IgD-negative memory B cell (primary cell): ENCODE measurements around the gene TANGO6. TPM values are rescaled to one million over a fixed set of nuclear protein-coding genes. Genes with fewer than 3 reads are reported as not detected.
"Not testable (repeated sequence)": the region's sequence is repeated elsewhere in the genome, so short reads cannot be mapped to it uniquely, and the experiment has no call there.

ENCODE experiments used
- H3K27ac Mint-ChIP-seq, 3 donors: one replicate each; pipeline ENCODE4 v1.8.0; 2020 to 2022; ENCODE audit warnings: mild to moderate bottlenecking in 3 of 3, mixed read lengths in 3 of 3, moderate library complexity in 1 of 3
- H3K27me3 Mint-ChIP-seq: one replicate; pipeline ENCODE4 v1.8.0; 2021; ENCODE audit warnings: mixed read lengths
- H3K36me3 Mint-ChIP-seq: one replicate; pipeline ENCODE4 v1.8.0; 2020; ENCODE audit warnings: mild to moderate bottlenecking, mixed read lengths
- H3K4me1 Mint-ChIP-seq, 3 donors: one replicate each; pipeline ENCODE4 v1.8.0; 2020 to 2022; ENCODE audit warnings: mixed read lengths in 3 of 3, mild to moderate bottlenecking in 1 of 3
- H3K4me3 Mint-ChIP-seq, 4 donors: one replicate each; pipeline ENCODE4 v1.8.0; 2020 to 2022; ENCODE audit warnings: mild to moderate bottlenecking in 4 of 4, mixed read lengths in 4 of 4, moderate library complexity in 3 of 4
- H3K9me3 Mint-ChIP-seq, 3 donors: one replicate each; pipeline ENCODE4 v1.8.0; 2020 to 2021; ENCODE audit warnings: mixed read lengths in 3 of 3, mild to moderate bottlenecking in 1 of 3
- polyA plus RNA-seq: library from polyadenylated mRNA; unstranded; fragments of 300-500 nt; fragmentation: Illumina TruSeq; gene quantifications from one replicate; pipeline ENCODE4 v1.2.3, GENCODE V29; 2021

Gene TANGO6
- polyA plus RNA-seq, 1 donor from 2014 or later = 17.1 TPM

DNA sequence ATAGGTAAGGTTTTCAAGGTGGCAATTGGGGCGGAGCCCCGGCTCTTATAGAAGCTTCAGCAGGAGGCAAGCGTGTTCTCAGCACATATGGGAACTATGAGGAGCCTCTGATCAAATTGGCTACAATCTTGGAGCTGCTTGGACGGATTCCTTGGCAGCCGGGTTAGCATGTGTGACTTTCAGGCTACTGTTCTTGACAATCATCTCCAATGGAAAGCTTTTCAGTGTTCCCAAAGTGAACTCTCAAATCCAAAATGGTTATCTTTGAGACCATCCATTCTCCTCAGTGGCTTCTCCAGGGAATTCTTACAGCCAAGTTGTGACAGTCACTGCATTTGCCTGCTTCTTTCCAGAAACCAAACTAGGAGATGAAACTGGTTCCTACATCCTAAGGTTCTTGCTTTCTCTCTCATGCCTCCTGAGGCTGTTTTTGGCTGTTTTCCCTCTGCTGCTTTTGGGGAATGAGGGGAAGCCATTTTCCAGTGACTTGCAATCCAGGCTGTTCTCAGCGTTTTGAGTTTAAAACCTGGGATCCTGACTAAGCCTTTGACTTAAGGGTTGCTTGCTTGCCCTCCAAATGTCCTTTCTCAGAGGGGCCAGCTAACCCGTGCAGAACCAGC, 273.0 kb downstream of the TANGO6 start:
- Mint-ChIP-seq H3K4me1 (no peaks in the 10 kb centered on the region), H3K27me3 (no peaks in the 10 kb centered on the region), H3K36me3 (peaks cover 2% of the 10 kb centered on the region), H3K27ac (no peak overlapping the region), H3K9me3 (no peaks in the 10 kb centered on the region), H3K4me3 (no peak overlapping the region)

DNA sequence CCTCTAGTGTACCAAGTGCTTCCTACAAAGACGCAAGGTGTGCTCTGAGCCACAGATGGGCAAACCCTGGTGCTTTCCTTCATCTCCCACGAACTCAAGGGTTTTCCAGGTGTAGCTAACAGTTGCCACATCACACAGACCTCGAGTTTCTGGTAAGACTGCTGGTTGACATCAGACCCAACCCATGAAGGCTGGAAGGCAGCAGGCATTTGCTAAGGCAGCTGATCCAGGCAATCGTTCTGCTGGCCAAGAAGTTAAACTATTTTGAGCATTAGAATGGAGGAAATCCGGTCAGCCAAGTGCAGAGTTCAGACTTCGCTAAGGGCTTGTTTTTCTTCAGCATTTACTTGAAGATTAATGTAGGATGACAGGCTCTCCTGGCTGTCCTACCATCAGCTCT, 273.6 kb downstream of the TANGO6 start:
- Mint-ChIP-seq H3K27me3 (no peaks in the 10 kb centered on the region), H3K4me3 (no peak overlapping the region), H3K9me3 (no peaks in the 10 kb centered on the region), H3K27ac (no peak overlapping the region), H3K36me3 (peaks cover 2% of the 10 kb centered on the region), H3K4me1 (peaks cover 0 to under 1% (median 0%) of the 10 kb centered on the region in 3 donors)

- Mint-ChIP-seq H3K4me3 (peak overlapping the region in 1 of 4 donors; percentile 24), H3K4me1 (peaks cover 0 to 2% (median 0%) of the 10 kb centered on the region in 3 donors), H3K27me3 (no peaks in the 10 kb centered on the region), H3K27ac (no peak overlapping the region), H3K36me3 (peaks cover 2% of the 10 kb centered on the region), H3K9me3 (no peaks in the 10 kb centered on the region)
These were observed 275.1 kb downstream of the TANGO6 start for GRCh38 chr16:69118468-69118867.

- Mint-ChIP-seq H3K36me3 (peaks cover 2% of the 10 kb centered on the region), H3K27ac (no peak overlapping the region), H3K4me1 (peaks cover under 1 to 2% (median 2%) of the 10 kb centered on the region in 3 donors), H3K9me3 (no peaks in the 10 kb centered on the region), H3K27me3 (no peaks in the 10 kb centered on the region), H3K4me3 (no peak overlapping the region)
These were observed 275.7 kb downstream of the TANGO6 start for GRCh38 chr16:69118994-69119393.

- Mint-ChIP-seq H3K36me3 (peaks cover 2% of the 10 kb centered on the region), H3K27ac (no peak overlapping the region)
These were observed 276.2 kb downstream of the TANGO6 start for GRCh38 chr16:69119536-69119935.

GRCh38 chr16:69120096-69120664, 276.8 kb downstream of the TANGO6 start:
- H3K27me3 Mint-ChIP-seq = no peaks in the 10 kb centered on the region
- no peak overlapping the region for H3K4me3 Mint-ChIP-seq
- peaks cover 2% of the 10 kb centered on the region for H3K36me3 Mint-ChIP-seq
- no peaks in the 10 kb centered on the region for H3K9me3 Mint-ChIP-seq
- H3K4me1 Mint-ChIP-seq = peaks cover 2 to 6% (median 4%) of the 10 kb centered on the region in 3 donors
- no peak overlapping the region for H3K27ac Mint-ChIP-seq

More at GRCh38 chr16:69119536-69119935, 276.2 kb downstream of the TANGO6 start:
- Mint-ChIP-seq H3K9me3 (no peaks in the 10 kb centered on the region), H3K4me1 (peaks cover 2 to 6% (median 4%) of the 10 kb centered on the region in 3 donors), H3K4me3 (no peak overlapping the region), H3K27me3 (no peaks in the 10 kb centered on the region)

DNA sequence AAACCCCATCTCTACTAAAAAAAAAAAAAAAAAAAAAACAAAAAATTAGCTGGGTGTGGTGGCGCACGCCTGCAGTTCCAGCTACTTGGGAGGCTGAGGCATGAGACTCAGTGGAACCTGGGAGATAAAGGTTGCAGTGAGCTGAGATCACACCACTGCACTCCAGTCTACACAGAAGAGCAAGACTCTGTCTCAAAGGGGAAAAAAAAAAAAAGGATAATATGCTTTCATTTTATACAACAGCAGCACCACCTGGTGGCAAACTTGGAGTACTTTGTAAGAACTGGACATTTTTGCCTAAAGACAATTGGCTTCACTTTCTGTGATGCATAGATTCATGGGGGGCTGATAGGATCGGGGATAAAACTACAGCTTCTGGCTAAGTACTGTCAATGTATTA, 280.6 kb downstream of the TANGO6 start:
- peak overlapping the region in 1 of 4 donors; percentile 6 for H3K4me3 Mint-ChIP-seq
- H3K36me3 Mint-ChIP-seq = no peaks in the 10 kb centered on the region
- H3K27ac Mint-ChIP-seq = peak overlapping the region in 1 of 3 donors; percentile 1
- peaks cover 6 to 16% (median 16%) of the 10 kb centered on the region in 3 donors for H3K4me1 Mint-ChIP-seq
- no peaks in the 10 kb centered on the region for H3K9me3 Mint-ChIP-seq
- no peaks in the 10 kb centered on the region for H3K27me3 Mint-ChIP-seq

GRCh38 chr16:69124406-69124805, 281.1 kb downstream of the TANGO6 start:
- H3K27me3 Mint-ChIP-seq, H3K9me3 Mint-ChIP-seq, H3K36me3 Mint-ChIP-seq: not testable (repeated sequence)
- peak overlapping the region in 1 of 4 donors; percentile 6 for H3K4me3 Mint-ChIP-seq
- H3K4me1 Mint-ChIP-seq = peaks cover 6 to 18% (median 16%) of the 10 kb centered on the region in 3 donors
- H3K27ac Mint-ChIP-seq = peak overlapping the region in 1 of 3 donors; percentile 29

GRCh38 chr16:69124961-69125360, 281.6 kb downstream of the TANGO6 start:
- not testable (repeated sequence) for H3K36me3 Mint-ChIP-seq, H3K4me3 Mint-ChIP-seq, H3K27me3 Mint-ChIP-seq, H3K9me3 Mint-ChIP-seq
- Mint-ChIP-seq H3K27ac (peak overlapping the region in 2 of 3 donors; percentile 29 to 47), H3K4me1 (peaks cover 9 to 23% (median 22%) of the 10 kb centered on the region in 3 donors)

DNA sequence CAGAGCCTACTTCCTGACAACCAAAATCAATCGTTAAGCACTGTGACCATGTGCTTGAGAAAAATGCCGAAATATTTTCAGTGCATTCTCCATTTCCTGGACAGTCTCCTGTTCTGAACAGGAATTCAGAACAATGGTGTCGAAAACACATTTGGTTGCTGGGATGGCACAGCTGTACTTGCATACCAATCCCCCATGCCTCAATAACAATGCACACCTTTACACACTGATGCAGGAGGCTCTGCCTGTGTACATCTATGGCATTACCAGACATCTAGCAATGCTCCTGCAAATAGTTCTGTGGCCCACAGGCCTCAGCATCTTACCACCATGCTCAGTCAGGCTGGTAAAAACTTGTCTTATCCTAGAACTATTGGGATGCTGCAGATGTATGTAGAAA, 282.9 kb downstream of the TANGO6 start:
- Mint-ChIP-seq H3K4me1 (peaks cover 18 to 34% (median 31%) of the 10 kb centered on the region in 3 donors), H3K9me3 (no peaks in the 10 kb centered on the region), H3K27ac (peak overlapping the region in 1 of 3 donors; percentile 80), H3K27me3 (no peaks in the 10 kb centered on the region), H3K36me3 (no peaks in the 10 kb centered on the region), H3K4me3 (no peak overlapping the region)

DNA sequence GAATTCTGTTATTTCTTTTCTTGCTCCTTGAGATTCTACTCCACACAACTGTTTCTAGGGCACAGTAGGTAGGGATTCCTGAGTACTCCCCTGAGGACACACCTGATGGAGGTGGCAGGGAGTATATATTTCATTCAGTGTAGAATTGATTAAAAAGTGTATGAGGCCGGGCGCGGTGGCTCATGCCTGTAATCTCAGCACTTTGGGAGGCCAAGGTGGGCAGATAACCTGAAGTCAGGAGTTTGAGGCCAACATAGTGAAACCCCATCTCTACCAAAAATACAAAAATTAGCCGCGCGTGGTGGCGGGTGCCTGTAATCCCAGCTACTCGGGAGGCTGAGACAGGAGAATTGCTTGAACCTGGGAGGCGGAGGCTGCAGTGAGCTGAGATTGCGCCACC, 283.5 kb downstream of the TANGO6 start:
- peak overlapping the region in 1 of 3 donors; percentile 80 for H3K27ac Mint-ChIP-seq
- H3K4me1 Mint-ChIP-seq = peaks cover 21 to 35% (median 34%) of the 10 kb centered on the region in 3 donors
- not testable (repeated sequence) for H3K9me3 Mint-ChIP-seq

DNA sequence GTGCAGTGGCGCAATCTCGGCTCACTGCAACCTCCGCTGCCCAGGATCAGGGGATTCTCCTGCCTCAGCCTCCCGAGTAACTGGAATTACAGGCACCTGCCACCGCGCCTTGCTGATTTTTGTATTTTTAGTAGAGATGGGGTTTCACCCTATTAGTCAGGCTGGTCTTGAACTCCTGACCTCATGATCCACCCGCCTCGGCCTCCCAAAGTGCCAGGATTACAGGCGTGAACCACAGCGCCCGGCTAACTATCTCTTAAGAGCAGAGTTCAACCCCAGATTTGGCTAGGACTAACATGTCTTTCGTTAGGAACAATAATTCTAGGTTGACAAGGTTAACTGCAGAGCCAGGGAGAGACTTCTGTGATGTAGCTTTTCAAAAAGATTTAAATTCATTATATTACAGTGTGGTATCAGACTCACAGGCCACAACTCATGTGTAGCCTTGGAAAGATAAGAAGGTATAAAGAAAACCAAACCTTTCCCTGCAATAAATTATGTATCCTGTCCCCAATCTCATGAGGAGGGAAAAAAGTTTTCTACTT, 284.7 kb downstream of the TANGO6 start:
- Mint-ChIP-seq H3K9me3 (no peaks in the 10 kb centered on the region), H3K36me3 (no peaks in the 10 kb centered on the region), H3K27ac (no peak overlapping the region), H3K4me3 (no peak overlapping the region), H3K27me3 (no peaks in the 10 kb centered on the region), H3K4me1 (peaks cover 23 to 39% (median 35%) of the 10 kb centered on the region in 3 donors)

More for the DNA sequence above, 283.5 kb downstream of the TANGO6 start:
- not testable (repeated sequence) for H3K27me3 Mint-ChIP-seq, H3K36me3 Mint-ChIP-seq
- H3K4me3 Mint-ChIP-seq = peak overlapping the region in 1 of 4 donors; percentile 43

DNA sequence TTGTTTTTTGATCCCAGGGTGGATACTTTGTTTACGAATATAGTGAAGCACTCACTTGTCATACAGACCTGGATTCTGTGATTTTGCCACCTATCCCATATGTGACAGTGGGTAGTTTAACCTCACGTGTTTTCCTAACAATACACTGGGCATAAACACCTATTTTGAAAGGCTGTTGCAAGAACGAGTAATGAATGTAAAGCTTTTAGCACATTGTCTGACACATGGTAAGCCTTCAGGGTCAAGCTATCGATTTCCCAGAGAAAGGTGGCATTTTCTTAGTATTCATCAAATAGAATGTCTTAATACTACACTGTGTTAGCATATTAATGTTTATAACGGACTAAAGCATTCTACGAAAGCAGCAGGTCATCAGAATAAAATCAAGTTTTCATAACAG, 287.1 kb downstream of the TANGO6 start:
- H3K4me1 Mint-ChIP-seq = peaks cover 29 to 48% (median 42%) of the 10 kb centered on the region in 3 donors
- H3K27me3 Mint-ChIP-seq = no peaks in the 10 kb centered on the region

GRCh38 chr16:69131167-69131838, 288.0 kb downstream of the TANGO6 start:
- H3K36me3 Mint-ChIP-seq = no peaks in the 10 kb centered on the region
- H3K4me1 Mint-ChIP-seq = peaks cover 29 to 44% (median 37%) of the 10 kb centered on the region in 3 donors
- no peaks in the 10 kb centered on the region for H3K27me3 Mint-ChIP-seq
- peak overlapping the region; percentile 88 to 99 (median 95) for H3K27ac Mint-ChIP-seq
- no peaks in the 10 kb centered on the region for H3K9me3 Mint-ChIP-seq
- peak overlapping the region; percentile 86 to 98 (median 95) for H3K4me3 Mint-ChIP-seq

More for the DNA sequence above, 287.1 kb downstream of the TANGO6 start:
- Mint-ChIP-seq H3K27ac (peak overlapping the region in 2 of 3 donors; percentile 88 to 95), H3K36me3 (no peaks in the 10 kb centered on the region), H3K9me3 (no peaks in the 10 kb centered on the region), H3K4me3 (peak overlapping the region in 2 of 4 donors; percentile 22 to 86)

- H3K36me3 Mint-ChIP-seq = no peaks in the 10 kb centered on the region
- peak overlapping the region; percentile 86 to 98 (median 95) for H3K4me3 Mint-ChIP-seq
- H3K27ac Mint-ChIP-seq = peak overlapping the region; percentile 88 to 99 (median 95)
- peaks cover 32 to 44% (median 37%) of the 10 kb centered on the region in 3 donors for H3K4me1 Mint-ChIP-seq
- no peaks in the 10 kb centered on the region for H3K9me3 Mint-ChIP-seq
- H3K27me3 Mint-ChIP-seq = no peaks in the 10 kb centered on the region
These were observed 288.6 kb downstream of the TANGO6 start for GRCh38 chr16:69131839-69132423.
